ENCODE results near the gene SHH. TPM values are rescaled to one million over a fixed set of nuclear protein-coding genes. Genes with fewer than 3 reads are reported as not detected.
A peak's percentile ranks its signal among the peaks of the same experiment; 100 is the strongest.

Gene SHH
- total RNA-seq, 1 experiment from 2014 or later, result 22.9 TPM

- ATAC-seq (peak; percentile 31; the same call in 1 of the 2 replicates), DNase-seq (ENCODE audit: low read depth, low spot score) (no peak)
- Histone ChIP-seq H3K4me1 (ENCODE audit: control insufficient read depth, insufficient read depth, low read length) (no peaks in the 10 kb centered on the region), H3K36me3 (ENCODE audit: control insufficient read depth, insufficient read depth, low read length) (no peaks in the 10 kb centered on the region), H3K9me3 (ENCODE audit: control insufficient read depth, insufficient read depth, low read depth, low read length) (no peaks in the 10 kb centered on the region), H3K27me3 (ENCODE audit: control insufficient read depth, insufficient read depth, low read length) (no peaks in the 10 kb centered on the region), H3K27ac (ENCODE audit: low read length) (no peak overlapping the region), H3K4me3 (ENCODE audit: low read depth in 2 of 2, low read length in 2 of 2) (no peak overlapping the region)
- POLR2A ChIA-PET, result no interaction called here
- CTCF ChIA-PET, result no interaction called here
- intact Hi-C loops (cut with micrococcal nuclease; ENCODE audit: unreplicated experiment) (no loop called here), in situ Hi-C loops (cut with HindIII; ENCODE audit: low pct_unique_long_range_greater_than_20kb, low sequenced_read_pairs) (no loop called here)
- BruUV-seq (replicated peaks), result no TSS peak
- TF ChIP-seq SIN3A (IDR thresholded peaks at IDR 0.05; ENCODE audit: borderline replicate concordance, insufficient read depth, low read depth, low read length) (no peak), CTCF (IDR thresholded peaks at IDR 0.05) (no peak), POLR2AphosphoS5 (IDR thresholded peaks at IDR 0.05; ENCODE audit: low read depth, low read length) (no peak), TCF7L2 (IDR thresholded peaks at IDR 0.05; ENCODE audit: low read depth, low read length) (no peak)
- TF ChIP-seq, protein P1, sequence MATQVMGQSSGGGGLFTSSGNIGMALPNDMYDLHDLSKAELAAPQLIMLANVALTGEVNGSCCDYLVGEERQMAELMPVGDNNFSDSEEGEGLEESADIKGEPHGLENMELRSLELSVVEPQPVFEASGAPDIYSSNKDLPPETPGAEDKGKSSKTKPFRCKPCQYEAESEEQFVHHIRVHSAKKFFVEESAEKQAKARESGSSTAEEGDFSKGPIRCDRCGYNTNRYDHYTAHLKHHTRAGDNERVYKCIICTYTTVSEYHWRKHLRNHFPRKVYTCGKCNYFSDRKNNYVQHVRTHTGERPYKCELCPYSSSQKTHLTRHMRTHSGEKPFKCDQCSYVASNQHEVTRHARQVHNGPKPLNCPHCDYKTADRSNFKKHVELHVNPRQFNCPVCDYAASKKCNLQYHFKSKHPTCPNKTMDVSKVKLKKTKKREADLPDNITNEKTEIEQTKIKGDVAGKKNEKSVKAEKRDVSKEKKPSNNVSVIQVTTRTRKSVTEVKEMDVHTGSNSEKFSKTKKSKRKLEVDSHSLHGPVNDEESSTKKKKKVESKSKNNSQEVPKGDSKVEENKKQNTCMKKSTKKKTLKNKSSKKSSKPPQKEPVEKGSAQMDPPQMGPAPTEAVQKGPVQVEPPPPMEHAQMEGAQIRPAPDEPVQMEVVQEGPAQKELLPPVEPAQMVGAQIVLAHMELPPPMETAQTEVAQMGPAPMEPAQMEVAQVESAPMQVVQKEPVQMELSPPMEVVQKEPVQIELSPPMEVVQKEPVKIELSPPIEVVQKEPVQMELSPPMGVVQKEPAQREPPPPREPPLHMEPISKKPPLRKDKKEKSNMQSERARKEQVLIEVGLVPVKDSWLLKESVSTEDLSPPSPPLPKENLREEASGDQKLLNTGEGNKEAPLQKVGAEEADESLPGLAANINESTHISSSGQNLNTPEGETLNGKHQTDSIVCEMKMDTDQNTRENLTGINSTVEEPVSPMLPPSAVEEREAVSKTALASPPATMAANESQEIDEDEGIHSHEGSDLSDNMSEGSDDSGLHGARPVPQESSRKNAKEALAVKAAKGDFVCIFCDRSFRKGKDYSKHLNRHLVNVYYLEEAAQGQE (IDR thresholded peaks at IDR 0.05; ENCODE audit: insufficient read depth in 1 of 2, low read depth in 2 of 2, low read length in 1 of 2), result no peak
Observed at GRCh38 chr7:155851892-155852291, 39.6 kb upstream of the SHH start.

- intact Hi-C loops (cut with micrococcal nuclease; ENCODE audit: unreplicated experiment), result no loop called here
Observed at GRCh38 chr7:155850766-155851678, 38.8 kb upstream of the SHH start.

More at GRCh38 chr7:155850766-155851678, 38.8 kb upstream of the SHH start:
- in situ Hi-C loops (cut with HindIII; ENCODE audit: low pct_unique_long_range_greater_than_20kb, low sequenced_read_pairs), result no loop called here
- no TSS peak for BruUV-seq (replicated peaks)
- no peaks in the 10 kb centered on the region for H3K9me3 ChIP-seq (ENCODE audit: control insufficient read depth, insufficient read depth, low read depth, low read length)
- no peaks in the 10 kb centered on the region for H3K27me3 ChIP-seq (ENCODE audit: control insufficient read depth, insufficient read depth, low read length)
- DNase-seq (ENCODE audit: low read depth, low spot score) (no peak), ATAC-seq (no peak)
- TF ChIP-seq TCF7L2 (IDR thresholded peaks at IDR 0.05; ENCODE audit: low read depth, low read length) (no peak), POLR2AphosphoS5 (IDR thresholded peaks at IDR 0.05; ENCODE audit: low read depth, low read length) (no peak), CTCF (IDR thresholded peaks at IDR 0.05) (no peak), SIN3A (IDR thresholded peaks at IDR 0.05; ENCODE audit: borderline replicate concordance, insufficient read depth, low read depth, low read length) (no peak)
- TF ChIP-seq, protein P1 (IDR thresholded peaks at IDR 0.05; ENCODE audit: insufficient read depth in 1 of 2, low read depth in 2 of 2, low read length in 1 of 2), result no peak
- no peaks in the 10 kb centered on the region for H3K4me1 ChIP-seq (ENCODE audit: control insufficient read depth, insufficient read depth, low read length)
- no peak overlapping the region for H3K27ac ChIP-seq (ENCODE audit: low read length)
- no peak overlapping the region for H3K4me3 ChIP-seq (ENCODE audit: low read depth in 2 of 2, low read length in 2 of 2)
- CTCF ChIA-PET, result no interaction called here
- POLR2A ChIA-PET, result no interaction called here
- H3K36me3 ChIP-seq (ENCODE audit: control insufficient read depth, insufficient read depth, low read length), result no peaks in the 10 kb centered on the region

All from Panc1 (cell line).